ENCODE measurements around the gene ANKRD50.

Gene ANKRD50

GRCh38 chr4:124705393-124705792 is 7.1 kb downstream of the ANKRD50 start:
- no peak for DNase-seq

- no peak for DNase-seq
Observed at GRCh38 chr4:124703154-124703553, 9.4 kb downstream of the ANKRD50 start.

DNA sequence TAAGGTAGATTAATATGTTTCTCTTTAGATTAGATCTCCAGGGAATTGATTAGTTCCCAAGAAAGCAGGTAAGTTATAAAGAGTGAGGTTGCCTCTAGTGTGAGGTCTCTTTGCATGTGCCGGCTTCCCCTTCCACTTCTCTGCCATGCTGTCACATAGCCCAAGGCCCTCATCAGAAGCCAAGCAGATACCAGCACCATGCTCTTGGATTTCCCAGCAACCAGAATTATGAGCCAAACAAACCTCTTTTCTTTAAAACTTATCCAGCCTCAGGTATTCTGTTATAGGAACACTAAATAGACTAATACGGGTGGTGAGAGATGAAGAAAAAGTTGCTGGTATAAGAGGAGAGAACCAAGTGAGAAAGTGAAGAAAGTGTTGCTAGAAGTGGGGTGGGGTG is 15.1 kb downstream of the ANKRD50 start:
- DNase-seq = no peak

GRCh38 chr4:124696182-124696581 is 16.4 kb downstream of the ANKRD50 start:
- no peak for DNase-seq

GRCh38 chr4:124694946-124695598 is 17.5 kb downstream of the ANKRD50 start:
- no peak for DNase-seq

- no peak for DNase-seq
Observed at GRCh38 chr4:124694306-124694705, 18.2 kb downstream of the ANKRD50 start.

DNA sequence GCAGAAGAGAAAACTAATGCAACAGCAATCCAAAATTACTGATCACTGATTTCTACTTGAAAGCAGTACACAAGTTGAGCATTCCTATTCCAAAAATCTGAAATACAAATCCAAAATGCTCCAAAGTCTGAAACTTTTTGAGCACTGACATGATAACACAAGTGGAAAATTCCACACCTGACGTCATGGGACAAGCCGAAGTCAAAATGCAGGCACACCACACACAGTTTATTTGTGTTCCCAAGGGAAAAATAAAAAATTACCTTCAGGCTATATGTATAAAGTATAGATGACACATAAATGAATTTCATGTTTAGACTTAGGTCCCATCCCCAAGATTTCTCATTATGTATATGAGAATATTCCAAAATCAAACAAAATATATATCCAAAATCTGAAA is 20.7 kb downstream of the ANKRD50 start:
- no peak for DNase-seq

- DNase-seq = no peak
Observed at GRCh38 chr4:124686279-124686678, 26.3 kb downstream of the ANKRD50 start.

DNA sequence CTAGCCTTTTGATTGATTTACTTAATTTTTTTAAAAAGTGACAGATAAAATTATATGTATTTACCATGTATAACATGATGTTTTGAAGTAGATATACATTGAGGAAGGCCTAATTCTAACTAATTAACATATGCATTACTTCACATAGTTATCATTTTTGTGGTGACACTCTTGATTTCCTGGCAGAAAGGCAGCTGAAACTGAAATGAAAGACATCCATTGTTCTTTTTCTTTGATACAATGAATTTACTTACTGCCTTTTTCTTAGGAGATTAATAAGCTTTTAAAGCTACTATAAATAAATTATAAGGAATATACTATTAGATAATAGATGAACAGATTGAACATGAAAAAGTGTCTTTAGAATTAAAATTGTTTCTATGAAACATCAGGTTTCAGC is 26.7 kb downstream of the ANKRD50 start:
- no peak for DNase-seq

- no peak for DNase-seq
Observed at GRCh38 chr4:124684301-124684700, 28.2 kb downstream of the ANKRD50 start.

DNA sequence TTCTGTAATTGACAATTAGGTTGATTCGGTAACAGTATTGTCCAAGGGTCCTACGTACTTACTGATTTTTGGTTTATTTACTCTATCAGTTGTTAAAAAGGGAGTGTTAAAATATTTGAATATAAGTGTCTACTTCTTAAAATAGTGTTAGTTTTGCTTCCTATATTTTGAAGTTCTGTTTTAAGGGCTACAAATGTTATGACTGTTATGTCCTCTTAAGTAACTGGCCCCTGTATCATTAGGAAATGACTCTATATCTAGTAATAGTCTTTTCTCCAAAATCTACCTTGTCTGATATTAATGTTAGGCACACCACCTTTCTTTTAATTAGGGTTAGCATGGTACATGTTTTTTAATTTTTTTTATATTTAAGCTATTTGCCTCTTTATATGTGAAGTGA is 30.1 kb downstream of the ANKRD50 start:
- no peak for DNase-seq

DNA sequence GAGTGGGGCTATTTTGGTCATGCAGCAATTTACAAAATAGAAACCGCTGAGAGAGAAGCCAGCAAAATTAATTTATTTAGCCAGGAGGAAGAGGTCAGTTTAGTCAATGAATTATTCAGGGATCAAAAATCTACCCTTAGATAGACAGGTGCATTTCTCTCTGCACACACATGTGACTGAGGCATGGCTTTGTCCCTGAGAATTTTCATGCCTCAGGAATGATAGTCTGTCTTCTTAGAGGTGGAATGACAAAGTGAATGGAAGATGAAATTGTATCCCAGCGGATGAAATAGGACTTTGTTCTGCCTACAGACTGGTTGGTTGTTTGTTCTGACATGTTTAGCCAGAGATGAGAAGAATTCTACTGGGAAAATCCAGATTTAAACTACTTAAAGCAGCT is 46.0 kb downstream of the ANKRD50 start:
- no peak for DNase-seq

DNA sequence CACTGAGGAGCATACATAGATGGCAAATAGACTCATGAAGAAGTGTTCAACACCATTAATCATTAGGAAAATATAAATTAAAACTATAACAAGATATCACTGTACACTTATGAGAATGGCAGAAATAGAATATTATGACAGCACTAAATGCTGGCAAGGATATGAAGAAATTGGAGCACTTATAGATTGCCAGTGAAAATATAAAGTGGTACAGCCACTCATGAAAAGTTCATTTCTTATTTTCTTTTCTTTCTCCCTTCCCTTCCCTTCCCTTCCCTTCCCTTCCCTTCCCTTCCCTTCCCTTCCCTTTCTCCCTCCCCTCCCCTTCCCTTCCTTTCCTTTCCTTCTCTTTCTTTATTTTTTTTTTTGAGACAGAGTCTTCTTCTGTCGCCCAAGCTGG is 53.7 kb downstream of the ANKRD50 start:
- no peak for DNase-seq

GRCh38 chr4:124650614-124651013 is 61.9 kb downstream of the ANKRD50 start:
- DNase-seq = no peak

DNA sequence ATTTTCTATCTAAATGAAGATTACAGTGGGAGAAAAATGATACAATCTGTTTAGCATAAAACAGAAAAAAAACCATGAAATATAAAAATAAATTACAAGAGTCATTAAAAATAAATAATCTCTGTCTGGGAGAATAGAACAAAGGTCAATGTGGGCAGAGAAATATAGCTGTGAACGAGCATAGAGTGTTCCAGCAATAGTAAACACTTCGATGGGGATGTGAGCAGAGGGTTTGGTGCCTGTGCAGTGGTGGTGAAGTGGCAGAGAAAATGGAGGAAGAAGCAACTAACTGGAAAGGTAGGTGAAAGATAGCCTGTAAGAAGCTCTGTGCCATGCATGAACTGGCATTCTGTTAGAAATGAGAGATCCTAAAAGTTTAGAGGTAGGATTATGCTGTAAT is 64.9 kb downstream of the ANKRD50 start:
- DNase-seq = no peak

DNA sequence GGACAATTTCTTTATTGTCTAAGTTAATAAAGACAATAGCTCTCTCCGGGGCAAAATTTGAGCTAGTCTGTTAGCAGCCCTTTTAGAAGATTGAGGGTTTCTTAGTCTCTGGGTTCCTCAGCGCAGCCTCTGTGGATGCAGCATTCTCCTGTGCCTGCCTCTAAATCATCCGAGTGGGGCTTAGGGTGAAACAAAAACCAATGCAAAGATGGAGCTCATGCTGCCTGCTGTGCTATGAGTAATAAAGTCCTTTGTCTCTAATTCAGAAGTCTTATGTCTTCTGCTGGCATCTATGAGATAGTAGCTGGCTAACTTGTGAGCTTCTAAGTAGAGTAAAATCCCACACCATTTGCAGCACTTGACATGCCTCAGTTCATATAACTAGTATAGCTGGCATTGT is 67.9 kb downstream of the ANKRD50 start:
- no peak for DNase-seq

DNA sequence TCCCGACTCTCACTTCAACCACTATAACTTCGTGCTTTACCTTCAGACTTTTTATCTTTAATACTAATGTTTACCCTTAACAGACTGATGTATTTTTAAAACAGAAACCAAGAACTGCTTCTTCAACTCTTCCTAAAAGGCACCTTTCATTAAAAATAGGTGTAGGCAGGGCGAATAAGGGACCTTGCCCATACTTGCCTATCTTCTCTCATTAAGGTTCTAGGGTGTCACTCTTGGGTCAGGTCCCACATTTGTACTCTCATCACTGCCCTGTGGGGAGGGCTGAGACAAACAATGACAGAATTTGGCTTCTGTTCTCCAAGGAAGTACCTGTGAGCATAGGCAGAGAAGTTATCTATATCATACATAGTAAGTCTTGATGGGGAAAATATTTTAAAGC is 69.7 kb downstream of the ANKRD50 start:
- DNase-seq = no peak

GRCh38 chr4:124641715-124642381 is 70.7 kb downstream of the ANKRD50 start:
- no peak for DNase-seq

DNA sequence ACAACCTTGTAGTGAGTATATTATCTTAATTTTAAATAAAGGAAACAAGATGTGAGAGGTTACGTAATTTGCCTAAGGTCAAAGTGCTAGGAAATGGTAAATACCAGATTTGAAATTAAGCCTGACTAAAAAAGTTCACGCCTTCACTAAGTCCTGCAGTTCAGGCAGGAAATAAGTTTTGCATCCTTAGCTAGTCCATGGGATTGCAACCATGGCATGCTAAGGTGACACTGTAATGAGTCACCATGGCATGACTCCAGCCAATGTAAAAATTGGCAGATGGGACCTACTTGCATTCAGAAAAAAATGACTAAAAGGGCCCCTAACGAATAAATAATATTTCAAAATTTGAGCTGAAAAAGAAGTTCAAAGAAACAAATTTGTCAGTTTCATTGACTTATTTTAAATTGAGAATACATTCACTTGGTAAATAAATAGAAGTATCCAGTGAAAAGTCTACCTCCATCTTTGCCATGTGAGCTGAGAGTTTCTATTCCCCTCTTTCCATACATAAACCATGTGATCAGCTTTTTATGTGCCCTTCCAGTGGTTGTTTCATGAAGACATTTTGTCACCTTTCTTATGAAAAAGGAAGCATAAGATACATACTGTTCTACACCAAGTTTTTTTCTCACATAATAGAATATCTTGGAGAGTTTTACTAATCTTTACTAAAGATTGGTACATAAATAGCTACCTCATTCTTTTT is 72.4 kb downstream of the ANKRD50 start:
- DNase-seq = no peak

DNA sequence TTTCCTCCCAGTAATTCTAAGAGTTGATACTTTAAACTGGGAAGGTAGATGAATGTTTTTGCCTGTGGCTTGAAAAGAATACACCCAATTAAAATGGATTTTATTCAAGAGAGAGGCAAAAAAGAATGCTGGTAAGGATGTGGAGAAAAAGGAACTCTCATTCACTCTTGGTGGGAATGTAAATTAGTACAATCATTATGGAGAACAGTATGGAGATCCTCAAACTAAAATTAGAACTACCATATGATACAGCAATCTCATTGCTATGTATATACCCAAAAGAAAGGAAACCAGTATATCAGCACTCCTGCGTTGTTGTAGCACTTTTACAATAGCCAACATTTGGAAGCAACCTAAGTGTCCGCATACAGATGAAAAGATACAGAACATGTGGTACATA is 75.2 kb downstream of the ANKRD50 start:
- no peak for DNase-seq

DNA sequence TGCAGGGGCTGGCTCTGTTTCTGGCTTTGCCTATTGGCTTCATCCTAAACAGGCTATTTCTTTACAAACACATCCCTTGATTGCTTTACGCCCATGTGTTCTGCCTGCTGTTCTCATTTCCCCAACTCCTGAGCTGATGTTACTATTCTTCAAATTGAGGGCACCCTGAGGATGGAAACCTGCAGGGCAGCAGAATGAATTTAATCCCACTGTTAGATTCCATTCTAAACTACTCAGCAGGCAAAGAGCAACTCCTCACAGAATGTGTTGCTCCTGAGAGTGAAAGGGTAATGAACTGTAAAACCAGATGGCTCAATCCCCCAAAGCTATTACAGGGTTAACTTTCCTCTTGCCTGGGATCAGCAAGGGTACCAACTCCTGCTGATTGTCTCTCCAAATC is 75.7 kb downstream of the ANKRD50 start:
- no peak for DNase-seq

GRCh38 chr4:124635331-124635730 is 77.2 kb downstream of the ANKRD50 start:
- DNase-seq = no peak

- DNase-seq = no peak
Observed at GRCh38 chr4:124633285-124633941, 79.1 kb downstream of the ANKRD50 start.

DNA sequence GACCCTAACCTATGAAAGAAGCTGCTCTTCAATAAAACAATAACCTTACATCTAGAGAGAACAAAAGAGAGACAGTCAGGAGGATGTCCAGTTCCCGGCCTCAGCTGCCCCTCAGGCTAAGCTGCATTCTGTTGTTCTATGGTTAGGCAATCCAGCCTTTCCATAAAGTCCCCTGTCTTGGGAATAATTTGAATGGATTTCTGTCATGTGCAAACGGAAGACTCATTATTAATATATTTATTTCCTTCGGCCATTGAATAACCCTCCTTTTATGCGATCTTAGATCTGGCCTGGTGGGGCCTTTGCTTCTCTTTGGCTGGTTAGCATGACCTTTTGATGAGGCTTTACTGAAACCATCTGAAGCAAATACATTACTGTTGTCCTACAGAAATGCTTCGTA is 80.1 kb downstream of the ANKRD50 start:
- DNase-seq = no peak
